ENCODE data around the gene TSPAN14. TPM values are rescaled to one million over a fixed set of nuclear protein-coding genes. Genes with fewer than 3 reads are reported as not detected.

The TSPAN14 gene
- total and polyA plus RNA-seq, 2 of the 13 experiments (the other 11 are each of a cell fraction or from before 2014, with no cell fraction given) = 24.1 to 80.6 TPM

- TF ChIP-seq AKAP8 (CRISPR knock-in tag; IDR thresholded peaks at IDR 0.05) (no peak), ZNF30 (CRISPR knock-in tag; IDR thresholded peaks at IDR 0.05) (no peak), GPBP1L1 (CRISPR knock-in tag; IDR thresholded peaks at IDR 0.05) (no peak), U2AF2 (IDR thresholded peaks at IDR 0.05; ENCODE audit: low read depth, low read length) (no peak), CREB3 (CRISPR knock-in tag; IDR thresholded peaks at IDR 0.05) (no peak), ZSCAN9 (CRISPR knock-in tag; IDR thresholded peaks at IDR 0.05; ENCODE audit: borderline replicate concordance) (no peak), SIX1 (CRISPR knock-in tag; IDR thresholded peaks at IDR 0.05; ENCODE audit: borderline replicate concordance) (no peak), ZNF556 (CRISPR knock-in tag; IDR thresholded peaks at IDR 0.05; ENCODE audit: borderline replicate concordance) (no peak), ZBTB46 (CRISPR knock-in tag; IDR thresholded peaks at IDR 0.05; ENCODE audit: borderline replicate concordance) (no peak), NPAS2 (CRISPR knock-in tag; IDR thresholded peaks at IDR 0.05; ENCODE audit: borderline replicate concordance) (no peak), NCOR1 (IDR thresholded peaks at IDR 0.05; ENCODE audit: borderline replicate concordance, low read length) (no peak), SPEN (CRISPR knock-in tag; IDR thresholded peaks at IDR 0.05; ENCODE audit: low read depth) (no peak), ZBTB14 (CRISPR knock-in tag; IDR thresholded peaks at IDR 0.05) (peak; percentile 35; the same call in 1 of the 2 replicates), ZNF776 (CRISPR knock-in tag; IDR thresholded peaks at IDR 0.05) (no peak), EED (CRISPR knock-in tag; IDR thresholded peaks at IDR 0.05) (no peak), NFE2L2 (IDR thresholded peaks at IDR 0.05; ENCODE audit: low read length) (no peak), SP140L (CRISPR knock-in tag; IDR thresholded peaks at IDR 0.05; ENCODE audit: borderline replicate concordance) (no peak), ZNF841 (CRISPR knock-in tag; IDR thresholded peaks at IDR 0.05; ENCODE audit: borderline replicate concordance) (no peak), HIC2 (CRISPR knock-in tag; IDR thresholded peaks at IDR 0.05; ENCODE audit: low read depth) (no peak), HDAC2 (CRISPR knock-in tag; IDR thresholded peaks at IDR 0.05) (no peak), KMT2B (CRISPR knock-in tag; IDR thresholded peaks at IDR 0.05) (no peak), MEF2D (CRISPR knock-in tag; IDR thresholded peaks at IDR 0.05) (no peak), FOXP1 (IDR thresholded peaks at IDR 0.05) (no peak), FOXP1 (CRISPR knock-in tag; IDR thresholded peaks at IDR 0.05) (no peak)
Observed at GRCh38 chr10:80454513-80455460, 677 bp downstream of the TSPAN14 start (continued).
